Measurements from ENCODE around the gene MXD3. TPM values are rescaled to one million over a fixed set of nuclear protein-coding genes. Genes with fewer than 3 reads are reported as not detected.
A peak's percentile ranks its signal among the peaks of the same experiment; 100 is the strongest.

MXD3 gene
- total RNA-seq, 1 donor from 2014 or later, result 5.7 TPM

- Histone ChIP-seq H3K27ac (ENCODE audit: low read depth, low read length) (no peak overlapping the region), H3K4me3 (ENCODE audit: low read length in 3 of 3) (no peak overlapping the region), H3K4me1 (ENCODE audit: control insufficient read depth in 3 of 3, insufficient read depth in 3 of 3, low read length in 3 of 3) (peaks cover 28 to 47% (median 42%) of the 10 kb centered on the region in 3 donors), H3K9ac (ENCODE audit: low read depth in 1 of 3, low read length in 3 of 3) (no peak overlapping the region), H3K27me3 (ENCODE audit: control insufficient read depth in 3 of 3, insufficient read depth in 3 of 3, low read length in 3 of 3) (no peaks in the 10 kb centered on the region), H3K9me3 (ENCODE audit: control insufficient read depth in 3 of 3, low read length in 3 of 3) (no peaks in the 10 kb centered on the region), H3K36me3 (ENCODE audit: control insufficient read depth in 3 of 3, insufficient read depth in 3 of 3, low read length in 3 of 3) (peaks cover 0 to 3% (median 0%) of the 10 kb centered on the region in 3 donors)
Observed at GRCh38 chr5:177355162-177355867, 43.6 kb upstream of the MXD3 start.

GRCh38 chr5:177354711-177355110, 43.0 kb upstream of the MXD3 start:
- Histone ChIP-seq H3K9ac (ENCODE audit: low read depth in 1 of 3, low read length in 3 of 3) (no peak overlapping the region), H3K27ac (ENCODE audit: low read depth, low read length) (no peak overlapping the region), H3K27me3 (ENCODE audit: control insufficient read depth in 3 of 3, insufficient read depth in 3 of 3, low read length in 3 of 3) (no peaks in the 10 kb centered on the region), H3K9me3 (ENCODE audit: control insufficient read depth in 3 of 3, low read length in 3 of 3) (no peaks in the 10 kb centered on the region), H3K4me1 (ENCODE audit: control insufficient read depth in 3 of 3, insufficient read depth in 3 of 3, low read length in 3 of 3) (peaks cover 34 to 48% (median 47%) of the 10 kb centered on the region in 3 donors), H3K36me3 (ENCODE audit: control insufficient read depth in 3 of 3, insufficient read depth in 3 of 3, low read length in 3 of 3) (peaks cover 4 to 9% (median 5%) of the 10 kb centered on the region in 3 donors), H3K4me3 (ENCODE audit: low read length in 3 of 3) (no peak overlapping the region)

GRCh38 chr5:177354256-177354655, 42.6 kb upstream of the MXD3 start:
- H3K27ac ChIP-seq (ENCODE audit: low read depth, low read length), result no peak overlapping the region
- H3K9ac ChIP-seq (ENCODE audit: low read depth in 1 of 3, low read length in 3 of 3), result no peak overlapping the region
- peaks cover 7 to 10% (median 9%) of the 10 kb centered on the region in 3 donors for H3K36me3 ChIP-seq (ENCODE audit: control insufficient read depth in 3 of 3, insufficient read depth in 3 of 3, low read length in 3 of 3)
- peaks cover 38 to 48% (median 47%) of the 10 kb centered on the region in 3 donors for H3K4me1 ChIP-seq (ENCODE audit: control insufficient read depth in 3 of 3, insufficient read depth in 3 of 3, low read length in 3 of 3)
- H3K27me3 ChIP-seq (ENCODE audit: control insufficient read depth in 3 of 3, insufficient read depth in 3 of 3, low read length in 3 of 3), result no peaks in the 10 kb centered on the region
- H3K9me3 ChIP-seq (ENCODE audit: control insufficient read depth in 3 of 3, low read length in 3 of 3), result no peaks in the 10 kb centered on the region
- no peak overlapping the region for H3K4me3 ChIP-seq (ENCODE audit: low read length in 3 of 3)

GRCh38 chr5:177353093-177353492, 41.4 kb upstream of the MXD3 start:
- Histone ChIP-seq H3K9me3 (ENCODE audit: control insufficient read depth in 3 of 3, low read length in 3 of 3) (no peaks in the 10 kb centered on the region), H3K9ac (ENCODE audit: low read depth in 1 of 3, low read length in 3 of 3) (no peak overlapping the region), H3K36me3 (ENCODE audit: control insufficient read depth in 3 of 3, insufficient read depth in 3 of 3, low read length in 3 of 3) (peaks cover 8 to 13% (median 10%) of the 10 kb centered on the region in 3 donors), H3K4me3 (ENCODE audit: low read length in 3 of 3) (no peak overlapping the region), H3K27ac (ENCODE audit: low read depth, low read length) (no peak overlapping the region), H3K27me3 (ENCODE audit: control insufficient read depth in 3 of 3, insufficient read depth in 3 of 3, low read length in 3 of 3) (no peaks in the 10 kb centered on the region), H3K4me1 (ENCODE audit: control insufficient read depth in 3 of 3, insufficient read depth in 3 of 3, low read length in 3 of 3) (peaks cover 27 to 41% (median 35%) of the 10 kb centered on the region in 3 donors)

GRCh38 chr5:177351392-177352329, 40.0 kb upstream of the MXD3 start, which contains the start of gene LMAN2:
Gene LMAN2, minus strand, starts transcription at chr5:177351668. Its CDS starts 21 bp downstream, at chr5:177351647.
- peak within 1 kb of the TSS; percentile 88 to 100 (median 99) for H3K9ac ChIP-seq (ENCODE audit: low read depth in 1 of 3, low read length in 3 of 3)
- H3K4me1 ChIP-seq (ENCODE audit: control insufficient read depth in 3 of 3, insufficient read depth in 3 of 3, low read length in 3 of 3), result peaks cover 21 to 34% (median 24%) of the 10 kb centered on the region in 3 donors
- peak within 1 kb of the TSS; percentile 83 for H3K27ac ChIP-seq (ENCODE audit: low read depth, low read length)
- H3K4me3 ChIP-seq (ENCODE audit: low read length in 3 of 3), result peak within 1 kb of the TSS; percentile 82 to 100 (median 100)
- H3K36me3 ChIP-seq (ENCODE audit: control insufficient read depth in 3 of 3, insufficient read depth in 3 of 3, low read length in 3 of 3), result peaks cover 10 to 21% (median 16%) of the 10 kb centered on the region in 3 donors
- no peaks in the 10 kb centered on the region for H3K9me3 ChIP-seq (ENCODE audit: control insufficient read depth in 3 of 3, low read length in 3 of 3)
- H3K27me3 ChIP-seq (ENCODE audit: control insufficient read depth in 3 of 3, insufficient read depth in 3 of 3, low read length in 3 of 3), result no peaks in the 10 kb centered on the region

- peak overlapping the region; percentile 83 for H3K27ac ChIP-seq (ENCODE audit: low read depth, low read length)
- peaks cover 10 to 21% (median 16%) of the 10 kb centered on the region in 3 donors for H3K36me3 ChIP-seq (ENCODE audit: control insufficient read depth in 3 of 3, insufficient read depth in 3 of 3, low read length in 3 of 3)
- H3K9me3 ChIP-seq (ENCODE audit: control insufficient read depth in 3 of 3, low read length in 3 of 3), result no peaks in the 10 kb centered on the region
- H3K4me3 ChIP-seq (ENCODE audit: low read length in 3 of 3), result peak overlapping the region; percentile 82 to 100 (median 100)
- peaks cover 21 to 34% (median 24%) of the 10 kb centered on the region in 3 donors for H3K4me1 ChIP-seq (ENCODE audit: control insufficient read depth in 3 of 3, insufficient read depth in 3 of 3, low read length in 3 of 3)
- H3K9ac ChIP-seq (ENCODE audit: low read depth in 1 of 3, low read length in 3 of 3), result peak overlapping the region; percentile 88 to 100 (median 99)
- H3K27me3 ChIP-seq (ENCODE audit: control insufficient read depth in 3 of 3, insufficient read depth in 3 of 3, low read length in 3 of 3), result no peaks in the 10 kb centered on the region
Observed at GRCh38 chr5:177350776-177351391, 39.2 kb upstream of the MXD3 start.

- Histone ChIP-seq H3K36me3 (ENCODE audit: control insufficient read depth in 3 of 3, insufficient read depth in 3 of 3, low read length in 3 of 3) (peaks cover 10 to 21% (median 16%) of the 10 kb centered on the region in 3 donors), H3K9me3 (ENCODE audit: control insufficient read depth in 3 of 3, low read length in 3 of 3) (no peaks in the 10 kb centered on the region), H3K27me3 (ENCODE audit: control insufficient read depth in 3 of 3, insufficient read depth in 3 of 3, low read length in 3 of 3) (no peaks in the 10 kb centered on the region), H3K9ac (ENCODE audit: low read depth in 1 of 3, low read length in 3 of 3) (peak overlapping the region in 1 of 3 donors; percentile 100), H3K27ac (ENCODE audit: low read depth, low read length) (no peak overlapping the region), H3K4me1 (ENCODE audit: control insufficient read depth in 3 of 3, insufficient read depth in 3 of 3, low read length in 3 of 3) (peaks cover 21 to 34% (median 24%) of the 10 kb centered on the region in 3 donors), H3K4me3 (ENCODE audit: low read length in 3 of 3) (peak overlapping the region; percentile 41 to 100 (median 82))
Observed at GRCh38 chr5:177349762-177350161, 38.1 kb upstream of the MXD3 start.

GRCh38 chr5:177349362-177349647, 37.6 kb upstream of the MXD3 start:
- Histone ChIP-seq H3K27me3 (ENCODE audit: control insufficient read depth in 3 of 3, insufficient read depth in 3 of 3, low read length in 3 of 3) (no peaks in the 10 kb centered on the region), H3K9ac (ENCODE audit: low read depth in 1 of 3, low read length in 3 of 3) (no peak overlapping the region), H3K9me3 (ENCODE audit: control insufficient read depth in 3 of 3, low read length in 3 of 3) (no peaks in the 10 kb centered on the region), H3K27ac (ENCODE audit: low read depth, low read length) (no peak overlapping the region), H3K4me3 (ENCODE audit: low read length in 3 of 3) (no peak overlapping the region), H3K36me3 (ENCODE audit: control insufficient read depth in 3 of 3, insufficient read depth in 3 of 3, low read length in 3 of 3) (peaks cover 10 to 21% (median 16%) of the 10 kb centered on the region in 3 donors), H3K4me1 (ENCODE audit: control insufficient read depth in 3 of 3, insufficient read depth in 3 of 3, low read length in 3 of 3) (peaks cover 21 to 34% (median 24%) of the 10 kb centered on the region in 3 donors)

- Histone ChIP-seq H3K4me1 (ENCODE audit: control insufficient read depth in 3 of 3, insufficient read depth in 3 of 3, low read length in 3 of 3) (peaks cover 21 to 34% (median 24%) of the 10 kb centered on the region in 3 donors), H3K27ac (ENCODE audit: low read depth, low read length) (no peak overlapping the region), H3K9me3 (ENCODE audit: control insufficient read depth in 3 of 3, low read length in 3 of 3) (no peaks in the 10 kb centered on the region), H3K27me3 (ENCODE audit: control insufficient read depth in 3 of 3, insufficient read depth in 3 of 3, low read length in 3 of 3) (no peaks in the 10 kb centered on the region), H3K36me3 (ENCODE audit: control insufficient read depth in 3 of 3, insufficient read depth in 3 of 3, low read length in 3 of 3) (peaks cover 10 to 29% (median 21%) of the 10 kb centered on the region in 3 donors), H3K4me3 (ENCODE audit: low read length in 3 of 3) (no peak overlapping the region), H3K9ac (ENCODE audit: low read depth in 1 of 3, low read length in 3 of 3) (no peak overlapping the region)
Observed at GRCh38 chr5:177347699-177348098, 36.0 kb upstream of the MXD3 start.

Measured in skeletal muscle tissue (tissue), 4 donors.